Measurements from ENCODE around the gene CROCC2. TPM values are rescaled to one million over a fixed set of nuclear protein-coding genes. Genes with fewer than 3 reads are reported as not detected.

The CROCC2 gene
- total RNA-seq, 3 donors from 2014 or later: 0.07 to 0.19 TPM; not detected in 1

DNA sequence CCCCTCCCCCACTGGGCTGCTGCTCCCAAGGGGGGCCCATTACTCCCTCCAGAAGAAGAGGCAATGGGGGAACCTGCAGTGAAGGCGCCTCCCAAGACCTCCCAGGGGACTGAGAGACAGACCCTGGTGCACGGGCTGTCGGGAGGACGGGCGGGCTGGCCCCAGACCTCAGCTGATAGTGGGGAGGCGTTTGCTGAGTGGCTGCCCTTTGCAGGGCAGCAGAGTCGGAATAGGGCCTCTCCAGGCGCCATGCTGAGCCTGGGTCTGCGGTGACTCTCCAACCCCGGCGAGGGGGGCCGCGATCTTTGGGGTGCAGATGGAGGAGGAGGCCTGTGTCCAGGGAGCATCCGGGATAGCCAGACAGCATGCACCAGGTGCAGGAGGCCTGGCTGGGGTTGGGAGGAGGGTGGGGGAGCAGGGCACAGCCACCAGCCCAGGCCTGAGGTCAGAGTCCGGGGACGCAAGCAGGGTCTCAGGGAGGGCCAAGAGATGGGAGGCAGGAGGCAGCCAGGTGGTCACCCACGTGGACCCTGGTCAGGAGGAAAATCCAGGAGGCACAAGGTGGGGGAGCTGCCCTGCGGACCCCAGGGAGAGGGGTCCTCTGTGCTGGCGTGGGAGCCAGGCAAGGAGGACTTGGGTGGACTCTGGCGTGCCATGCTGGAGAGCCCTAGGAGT lies 11.0 kb downstream of the CROCC2 start:
- intact Hi-C loops (cut with DNase I, micrococcal nuclease): no loop called here
- Histone ChIP-seq H3K36me3 (ENCODE audit: low read depth) (no peaks in the 10 kb centered on the region), H3K9me3 (no peaks in the 10 kb centered on the region), H3K4me3 (no peak overlapping the region), H3K4me1 (ENCODE audit: low read depth) (peaks cover 6% of the 10 kb centered on the region)
- DNase-seq: peak; percentile 2 to 47 (median 27)
- ATAC-seq: no peak
- no peak for TF ChIP-seq CTCF (IDR thresholded peaks at IDR 0.05)

DNA sequence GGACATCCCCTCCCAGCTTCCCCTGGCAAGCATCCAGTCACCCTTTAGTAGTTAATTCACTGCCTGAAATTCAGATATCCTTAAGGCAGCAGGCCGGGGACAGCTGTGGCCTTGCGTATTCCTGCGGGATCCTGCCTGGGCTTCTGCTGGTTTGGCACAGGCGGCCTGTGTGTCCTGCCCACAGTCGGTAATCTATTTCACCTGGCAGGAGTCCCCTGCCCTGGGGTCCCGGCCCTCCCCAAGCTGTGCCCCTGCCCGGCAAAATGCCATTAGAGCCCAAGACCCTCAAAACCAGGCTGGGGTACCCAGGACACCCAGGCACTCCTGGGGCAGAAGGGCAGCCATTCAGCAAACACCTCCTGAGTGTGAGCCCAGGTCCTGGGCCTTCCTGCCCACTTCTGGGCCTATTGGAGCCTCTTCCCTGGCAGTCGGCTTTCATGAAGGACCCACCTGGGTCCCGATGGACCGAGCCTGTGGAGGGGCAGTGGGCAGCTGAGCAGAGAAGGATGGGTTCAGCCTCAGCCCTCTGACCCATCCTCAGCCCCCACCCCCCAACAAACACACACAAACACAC lies 11.6 kb downstream of the CROCC2 start:
- no peak for TF ChIP-seq CTCF (IDR thresholded peaks at IDR 0.05)
- DNase-seq (peak; percentile 10 to 41 (median 23)), ATAC-seq (no peak)
- Histone ChIP-seq H3K9me3 (no peaks in the 10 kb centered on the region), H3K4me1 (ENCODE audit: low read depth) (peaks cover 6% of the 10 kb centered on the region), H3K4me3 (no peak overlapping the region), H3K36me3 (ENCODE audit: low read depth) (no peaks in the 10 kb centered on the region)
- intact Hi-C loops (cut with DNase I, micrococcal nuclease): no loop called here

GRCh38 chr2:240918258-240919091 lies 12.3 kb downstream of the CROCC2 start:
- intact Hi-C loops (cut with DNase I, micrococcal nuclease): no loop called here
- DNase-seq (peak; percentile 2 to 44 (median 21)), ATAC-seq (no peak)
- no peak for TF ChIP-seq CTCF (IDR thresholded peaks at IDR 0.05)
- no peaks in the 10 kb centered on the region for H3K36me3 ChIP-seq (ENCODE audit: low read depth)
- peaks cover 6% of the 10 kb centered on the region for H3K4me1 ChIP-seq (ENCODE audit: low read depth)
- no peaks in the 10 kb centered on the region for H3K9me3 ChIP-seq
- no peak overlapping the region for H3K4me3 ChIP-seq

DNA sequence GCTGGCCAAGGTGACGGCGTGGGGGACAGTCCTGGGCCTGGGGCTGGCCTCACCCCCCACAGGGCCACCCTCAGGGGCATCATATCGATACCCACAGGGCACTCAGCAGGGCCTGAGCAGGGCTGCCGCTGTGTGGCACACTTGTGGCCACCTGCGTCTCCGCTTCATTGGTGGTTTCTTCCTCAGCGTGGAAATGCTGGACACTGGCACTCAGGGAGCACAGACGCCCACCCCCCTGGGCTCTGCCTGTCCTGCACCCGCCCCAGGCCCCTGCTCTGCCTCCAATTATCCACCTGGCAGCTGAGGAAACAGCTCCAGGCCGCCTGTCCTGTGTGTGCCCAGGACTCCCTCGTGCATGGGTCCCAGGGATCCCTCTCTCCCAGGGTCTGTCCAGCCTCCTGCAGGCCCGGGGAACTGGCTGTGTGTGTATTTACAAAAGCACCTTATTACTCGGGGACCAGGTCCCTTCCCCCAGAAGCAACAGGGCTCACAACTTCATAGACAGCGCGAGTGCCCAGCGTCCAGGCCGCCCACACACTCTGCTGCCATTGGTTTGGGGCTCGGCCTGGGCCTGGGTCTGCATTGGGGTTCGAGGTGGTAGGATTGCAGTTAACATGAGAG lies 13.1 kb downstream of the CROCC2 start:
- Histone ChIP-seq H3K4me3 (no peak overlapping the region), H3K9me3 (no peaks in the 10 kb centered on the region), H3K36me3 (ENCODE audit: low read depth) (no peaks in the 10 kb centered on the region), H3K4me1 (ENCODE audit: low read depth) (peaks cover 5% of the 10 kb centered on the region)
- peak in 2 of 3 donors; percentile 1 to 34 for DNase-seq
- no peak for TF ChIP-seq CTCF (IDR thresholded peaks at IDR 0.05)
- intact Hi-C loops (cut with DNase I, micrococcal nuclease): no loop called here
- no peak for ATAC-seq

Data from mucosa of descending colon (tissue), 3 donors.